GM19324 (cell line): Measurements from ENCODE around the gene SNAPIN.

Source experiments
- ATAC-seq: cut with Tn5 transposase; IDR thresholded peaks from one replicate; pipeline ENCODE4 v1.9.1; 2021; ENCODE audit warnings: mild to moderate bottlenecking, moderate library complexity; ENCODE audit not compliant: unreplicated experiment, low FRiP score

SNAPIN gene

GRCh38 chr1:153698923-153699714, 40.6 kb downstream of the SNAPIN start:
- ATAC-seq: no peak

- no peak for ATAC-seq
Measured at GRCh38 chr1:153699768-153700167, 41.3 kb downstream of the SNAPIN start.

GRCh38 chr1:153705484-153705883, 47.0 kb downstream of the SNAPIN start:
- no peak for ATAC-seq

GRCh38 chr1:153711026-153711425, 52.5 kb downstream of the SNAPIN start:
- no peak for ATAC-seq
